ENCODE data around the gene GSS. TPM values are rescaled to one million over a fixed set of nuclear protein-coding genes. Genes with fewer than 3 reads are reported as not detected.

Gene GSS
- total RNA-seq, 1 donor from 2014 or later: 37.2 TPM

DNA sequence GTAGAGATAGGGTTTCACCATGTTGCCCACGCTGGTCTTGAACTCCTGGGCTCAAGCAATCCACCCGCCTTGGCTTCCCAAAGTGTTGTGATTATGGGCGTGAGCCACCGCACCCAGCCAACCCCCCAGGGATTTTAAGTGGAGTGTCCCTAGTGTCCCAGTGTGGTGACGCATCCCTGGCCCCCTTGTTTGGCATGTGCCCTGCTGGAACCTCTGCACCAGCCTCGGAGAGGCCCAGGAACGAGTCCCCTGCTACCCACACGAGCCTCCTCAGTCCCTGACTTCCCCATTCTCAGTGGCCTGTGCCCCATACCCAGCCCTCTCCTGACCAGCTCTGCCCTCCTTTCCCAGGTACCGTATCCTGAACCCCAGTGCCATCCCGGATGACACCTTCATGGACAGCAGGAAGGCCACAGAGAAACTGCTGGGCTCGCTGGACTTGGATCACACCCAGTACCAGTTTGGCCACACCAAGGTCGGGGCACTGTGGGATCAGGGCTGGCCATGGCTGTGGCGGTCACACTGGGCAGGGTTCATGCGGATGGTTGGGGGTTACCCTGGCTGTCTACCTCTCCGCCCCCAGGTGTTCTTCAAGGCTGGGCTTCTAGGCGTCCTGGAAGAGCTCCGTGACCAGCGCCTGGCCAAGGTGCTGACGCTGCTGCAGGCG lies 37.3 kb upstream of the GSS start:
- Mint-ChIP-seq H3K36me3 (ENCODE audit: unreplicated experiment) (peaks cover 12% of the 10 kb centered on the region), H3K27me3 (ENCODE audit: unreplicated experiment) (no peaks in the 10 kb centered on the region), H3K4me1 (ENCODE audit: unreplicated experiment) (no peaks in the 10 kb centered on the region), H3K27ac (ENCODE audit: unreplicated experiment) (no peak overlapping the region), H3K9me3 (ENCODE audit: unreplicated experiment) (no peaks in the 10 kb centered on the region), H3K4me3 (ENCODE audit: unreplicated experiment) (no peak overlapping the region)
- TF ChIP-seq, protein P1, sequence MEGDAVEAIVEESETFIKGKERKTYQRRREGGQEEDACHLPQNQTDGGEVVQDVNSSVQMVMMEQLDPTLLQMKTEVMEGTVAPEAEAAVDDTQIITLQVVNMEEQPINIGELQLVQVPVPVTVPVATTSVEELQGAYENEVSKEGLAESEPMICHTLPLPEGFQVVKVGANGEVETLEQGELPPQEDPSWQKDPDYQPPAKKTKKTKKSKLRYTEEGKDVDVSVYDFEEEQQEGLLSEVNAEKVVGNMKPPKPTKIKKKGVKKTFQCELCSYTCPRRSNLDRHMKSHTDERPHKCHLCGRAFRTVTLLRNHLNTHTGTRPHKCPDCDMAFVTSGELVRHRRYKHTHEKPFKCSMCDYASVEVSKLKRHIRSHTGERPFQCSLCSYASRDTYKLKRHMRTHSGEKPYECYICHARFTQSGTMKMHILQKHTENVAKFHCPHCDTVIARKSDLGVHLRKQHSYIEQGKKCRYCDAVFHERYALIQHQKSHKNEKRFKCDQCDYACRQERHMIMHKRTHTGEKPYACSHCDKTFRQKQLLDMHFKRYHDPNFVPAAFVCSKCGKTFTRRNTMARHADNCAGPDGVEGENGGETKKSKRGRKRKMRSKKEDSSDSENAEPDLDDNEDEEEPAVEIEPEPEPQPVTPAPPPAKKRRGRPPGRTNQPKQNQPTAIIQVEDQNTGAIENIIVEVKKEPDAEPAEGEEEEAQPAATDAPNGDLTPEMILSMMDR (IDR thresholded peaks at IDR 0.05): no peak
- DNase-seq (ENCODE audit: extremely low spot score, unreplicated experiment): no peak

DNA sequence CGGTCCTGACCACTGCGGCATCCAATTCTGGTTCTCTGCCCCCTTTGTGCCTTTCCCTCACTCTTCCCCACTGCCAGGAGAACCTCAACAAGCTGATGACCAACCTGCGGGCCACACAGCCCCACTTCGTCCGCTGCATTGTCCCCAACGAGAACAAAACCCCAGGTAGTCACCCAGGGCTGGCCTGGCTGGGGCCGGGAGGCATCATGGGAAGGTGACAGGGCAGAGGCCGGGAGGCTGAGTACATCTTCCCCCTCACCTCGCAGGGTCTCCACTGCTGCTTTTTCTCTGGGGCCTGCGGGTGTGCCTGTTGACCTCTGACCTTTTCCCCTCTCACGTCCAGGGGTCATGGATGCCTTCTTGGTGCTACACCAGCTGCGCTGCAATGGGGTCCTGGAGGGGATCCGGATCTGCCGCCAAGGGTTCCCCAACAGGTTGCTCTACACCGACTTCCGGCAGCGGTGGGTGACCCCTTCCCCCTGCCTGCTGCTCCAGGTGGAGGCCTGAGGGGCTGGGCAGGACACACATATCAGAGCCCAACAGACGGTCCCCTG lies 35.1 kb upstream of the GSS start:
- Mint-ChIP-seq H3K4me1 (ENCODE audit: unreplicated experiment) (no peaks in the 10 kb centered on the region), H3K27ac (ENCODE audit: unreplicated experiment) (no peak overlapping the region)
- DNase-seq (ENCODE audit: extremely low spot score, unreplicated experiment): no peak

DNA sequence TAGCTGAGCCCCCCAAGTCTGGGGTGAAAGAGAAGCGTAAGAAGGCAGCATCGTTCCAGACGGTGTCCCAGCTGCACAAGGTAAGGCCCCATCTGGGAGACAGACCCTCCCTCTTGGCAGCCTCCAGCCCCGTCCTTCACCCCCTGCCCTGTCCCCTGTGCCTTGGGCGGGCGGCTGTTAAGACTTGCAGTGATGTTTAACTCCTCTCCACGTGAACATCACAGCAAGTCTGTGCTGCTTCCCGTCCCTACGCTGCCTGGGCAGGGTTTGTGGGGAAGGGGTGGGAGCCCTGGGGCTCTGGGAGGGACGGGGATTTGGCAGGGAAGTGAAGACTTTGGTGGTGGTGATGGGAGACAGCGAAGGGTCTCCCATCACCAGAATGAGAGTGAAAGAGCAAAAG lies 34.6 kb upstream of the GSS start:
- Mint-ChIP-seq H3K9me3 (ENCODE audit: unreplicated experiment) (no peaks in the 10 kb centered on the region), H3K27ac (ENCODE audit: unreplicated experiment) (no peak overlapping the region), H3K4me3 (ENCODE audit: unreplicated experiment) (no peak overlapping the region), H3K4me1 (ENCODE audit: unreplicated experiment) (peaks cover 1% of the 10 kb centered on the region), H3K36me3 (ENCODE audit: unreplicated experiment) (peaks cover 5% of the 10 kb centered on the region), H3K27me3 (ENCODE audit: unreplicated experiment) (no peaks in the 10 kb centered on the region)
- DNase-seq (ENCODE audit: extremely low spot score, unreplicated experiment): no peak
- TF ChIP-seq, protein P1 (IDR thresholded peaks at IDR 0.05): no peak

More for the DNA sequence above, 35.1 kb upstream of the GSS start:
- no peaks in the 10 kb centered on the region for H3K9me3 Mint-ChIP-seq (ENCODE audit: unreplicated experiment)
- H3K4me3 Mint-ChIP-seq (ENCODE audit: unreplicated experiment): no peak overlapping the region
- peaks cover 5% of the 10 kb centered on the region for H3K36me3 Mint-ChIP-seq (ENCODE audit: unreplicated experiment)
- H3K27me3 Mint-ChIP-seq (ENCODE audit: unreplicated experiment): no peaks in the 10 kb centered on the region
- TF ChIP-seq, protein P1 (IDR thresholded peaks at IDR 0.05): no peak

DNA sequence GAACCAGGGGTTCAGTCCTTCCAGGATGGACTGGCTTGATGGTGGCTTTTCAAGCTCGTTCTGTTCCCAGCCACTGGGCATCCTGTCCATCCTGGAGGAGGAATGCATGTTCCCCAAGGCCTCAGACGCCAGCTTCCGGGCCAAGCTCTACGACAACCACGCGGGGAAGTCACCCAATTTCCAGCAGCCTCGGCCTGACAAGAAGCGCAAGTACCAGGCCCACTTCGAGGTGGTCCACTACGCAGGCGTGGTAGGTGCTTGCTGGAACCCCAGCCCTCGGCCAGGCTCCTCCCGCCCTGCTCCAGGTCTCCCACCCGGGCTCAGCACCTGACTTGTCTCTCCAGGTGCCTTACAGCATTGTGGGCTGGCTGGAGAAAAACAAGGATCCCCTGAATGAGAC lies 34.1 kb upstream of the GSS start:
- TF ChIP-seq, protein P1 (IDR thresholded peaks at IDR 0.05): no peak
- no peak for DNase-seq (ENCODE audit: extremely low spot score, unreplicated experiment)
- Mint-ChIP-seq H3K4me1 (ENCODE audit: unreplicated experiment) (peaks cover 3% of the 10 kb centered on the region), H3K36me3 (ENCODE audit: unreplicated experiment) (peaks cover 4% of the 10 kb centered on the region), H3K4me3 (ENCODE audit: unreplicated experiment) (no peak overlapping the region), H3K27me3 (ENCODE audit: unreplicated experiment) (no peaks in the 10 kb centered on the region), H3K27ac (ENCODE audit: unreplicated experiment) (no peak overlapping the region), H3K9me3 (ENCODE audit: unreplicated experiment) (no peaks in the 10 kb centered on the region)

DNA sequence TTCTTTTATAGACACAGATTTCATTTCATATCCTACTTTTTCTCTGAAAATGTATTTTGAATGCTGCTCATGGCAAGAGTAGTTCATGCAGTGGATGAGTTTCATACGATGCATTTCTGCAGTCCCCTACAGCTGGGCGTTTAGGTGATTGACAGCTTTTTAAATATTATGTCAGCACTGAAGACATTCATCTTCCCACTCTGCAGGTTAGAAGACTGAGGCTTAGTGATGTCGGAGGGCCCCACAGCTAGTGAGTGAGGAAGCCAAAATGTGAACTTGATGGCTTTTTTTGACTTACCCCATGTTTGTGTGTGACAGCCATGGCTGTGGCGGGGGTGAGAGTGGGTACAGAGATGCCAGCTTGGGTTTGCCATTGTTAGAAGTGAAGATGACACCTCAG lies 33.5 kb upstream of the GSS start:
- Mint-ChIP-seq H3K27ac (ENCODE audit: unreplicated experiment) (no peak overlapping the region), H3K4me3 (ENCODE audit: unreplicated experiment) (no peak overlapping the region), H3K27me3 (ENCODE audit: unreplicated experiment) (peaks cover under 1% of the 10 kb centered on the region), H3K9me3 (ENCODE audit: unreplicated experiment) (no peaks in the 10 kb centered on the region), H3K4me1 (ENCODE audit: unreplicated experiment) (peaks cover 5% of the 10 kb centered on the region), H3K36me3 (ENCODE audit: unreplicated experiment) (peaks cover 3% of the 10 kb centered on the region)
- TF ChIP-seq, protein P1 (IDR thresholded peaks at IDR 0.05): no peak
- DNase-seq (ENCODE audit: extremely low spot score, unreplicated experiment): no peak
